Keratinocyte (primary cell): ENCODE results near the gene RALGPS2.

Experiments
- EZH2 ChIP-seq: IDR thresholded peaks from one replicate; pipeline ENCODE4 v1.6.1; 2012; ENCODE audit warnings: inconsistent platforms, mild to moderate bottlenecking, low read length, moderate library complexity
- TF ChIP-seq, protein P1 (sequence below), 3 experiments: IDR thresholded peaks in 1 of 3; conservative IDR thresholded peaks in 1 of 3; optimal IDR thresholded peaks in 1 of 3; 2 replicates in 2 of 3; 3 replicates in 1 of 3; pipeline versions ENCODE3 to v1.5.1; 2011; ENCODE audit warnings: low read length in 3 of 3, mild to moderate bottlenecking in 3 of 3, moderate library complexity in 2 of 3, control low read depth in 1 of 3, inconsistent platforms in 1 of 3; ENCODE audit not compliant: insufficient read depth in 2 of 3; ENCODE audit errors: extremely low read depth in 1 of 3

DNA sequence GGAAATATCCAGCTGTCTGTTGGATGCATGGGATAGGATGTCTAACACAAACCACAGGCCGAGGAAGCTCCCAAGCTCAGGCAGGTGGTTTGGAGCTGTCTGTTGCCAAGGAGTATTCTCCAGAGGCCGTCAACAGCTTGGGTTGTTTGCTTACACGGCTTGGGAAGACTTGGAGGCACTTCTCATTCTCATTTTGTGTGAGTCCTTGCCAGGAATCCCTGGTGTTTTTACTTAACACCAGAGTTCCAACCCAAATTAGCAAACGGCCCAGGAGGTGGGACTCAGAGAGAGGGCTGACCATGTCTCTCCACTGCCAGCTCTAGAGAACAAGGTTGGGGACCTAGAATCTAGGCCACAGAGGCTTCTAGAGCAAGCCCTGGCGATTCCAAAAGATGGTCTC, 228.0 kb downstream of the RALGPS2 start:
- TF ChIP-seq, protein P1, sequence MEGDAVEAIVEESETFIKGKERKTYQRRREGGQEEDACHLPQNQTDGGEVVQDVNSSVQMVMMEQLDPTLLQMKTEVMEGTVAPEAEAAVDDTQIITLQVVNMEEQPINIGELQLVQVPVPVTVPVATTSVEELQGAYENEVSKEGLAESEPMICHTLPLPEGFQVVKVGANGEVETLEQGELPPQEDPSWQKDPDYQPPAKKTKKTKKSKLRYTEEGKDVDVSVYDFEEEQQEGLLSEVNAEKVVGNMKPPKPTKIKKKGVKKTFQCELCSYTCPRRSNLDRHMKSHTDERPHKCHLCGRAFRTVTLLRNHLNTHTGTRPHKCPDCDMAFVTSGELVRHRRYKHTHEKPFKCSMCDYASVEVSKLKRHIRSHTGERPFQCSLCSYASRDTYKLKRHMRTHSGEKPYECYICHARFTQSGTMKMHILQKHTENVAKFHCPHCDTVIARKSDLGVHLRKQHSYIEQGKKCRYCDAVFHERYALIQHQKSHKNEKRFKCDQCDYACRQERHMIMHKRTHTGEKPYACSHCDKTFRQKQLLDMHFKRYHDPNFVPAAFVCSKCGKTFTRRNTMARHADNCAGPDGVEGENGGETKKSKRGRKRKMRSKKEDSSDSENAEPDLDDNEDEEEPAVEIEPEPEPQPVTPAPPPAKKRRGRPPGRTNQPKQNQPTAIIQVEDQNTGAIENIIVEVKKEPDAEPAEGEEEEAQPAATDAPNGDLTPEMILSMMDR (optimal IDR thresholded peaks at IDR 0.05 in 1 of 3, IDR thresholded peaks at IDR 0.05 in 1 of 3, conservative IDR thresholded peaks at IDR 0.05 in 1 of 3; ENCODE audit: extremely low read depth in 1 of 3, insufficient read depth in 2 of 3, low read length in 3 of 3): no peak
- TF ChIP-seq EZH2: no peak
